Colonic mucosa (tissue), 4 donors: Measurements from ENCODE around the gene SHC3. TPM values are rescaled to one million over a fixed set of nuclear protein-coding genes. Genes with fewer than 3 reads are reported as not detected.

Experiments used
- DNase-seq: peaks from one replicate; pipeline ENCODE4 v3.0.0-alpha.2; 2020
- H3K27ac ChIP-seq: fragments of 200-600 bp; one replicate; pipeline ENCODE4 v1.8.0; 2021
- H3K27me3 ChIP-seq: fragments of 200-600 bp; one replicate; pipeline ENCODE4 v1.8.0; 2021
- H3K36me3 ChIP-seq: fragments of 200-600 bp; one replicate; pipeline ENCODE4 v1.8.0; 2021
- H3K4me1 ChIP-seq: fragments of 200-600 bp; one replicate; pipeline ENCODE4 v1.8.0; 2021; ENCODE audit warnings: mild to moderate bottlenecking
- H3K4me3 ChIP-seq: fragments of 200-600 bp; one replicate; pipeline ENCODE4 v1.8.0; 2021
- H3K9ac ChIP-seq, 2 donors: one replicate each; pipeline ENCODE4 v1.7.0; 2013; ENCODE audit warnings: control low read depth in 2 of 2, low read depth in 2 of 2, low read length in 2 of 2
- H3K9me3 ChIP-seq: fragments of 200-600 bp; one replicate; pipeline ENCODE4 v1.8.0; 2021
- intact Hi-C: fragments of 100-400 bp; cut with DNase I; formaldehyde crosslinking; loops from one replicate; pipeline ENCODE4 v1.14.1; 2022
- total RNA-seq, 2 donors: library from RNA; stranded (reverse); fragmentation: NEBNext Ultra II Directional in 1 of 2; extraction: Animal tissue kit (Norgen Biotek cat#: 25700) in 1 of 2; gene quantifications; one replicate each; pipeline ENCODE4 v1.2.1, GENCODE V29; 2021
- TF ChIP-seq, protein P1 (sequence below): fragments of 200-600 bp; IDR thresholded peaks from one replicate; pipeline ENCODE4 v1.8.0; 2022; ENCODE audit warnings: antibody characterized with exemption, mild to moderate bottlenecking
- donor health status: healthy.
- donor health status: DM: no; HTN: no; CAD: no.
- donor health status: DM: no; HTN: no; CAD: no.

The SHC3 gene
- total RNA-seq, 2 donors from 2014 or later: 0.32 to 0.58 TPM

DNA sequence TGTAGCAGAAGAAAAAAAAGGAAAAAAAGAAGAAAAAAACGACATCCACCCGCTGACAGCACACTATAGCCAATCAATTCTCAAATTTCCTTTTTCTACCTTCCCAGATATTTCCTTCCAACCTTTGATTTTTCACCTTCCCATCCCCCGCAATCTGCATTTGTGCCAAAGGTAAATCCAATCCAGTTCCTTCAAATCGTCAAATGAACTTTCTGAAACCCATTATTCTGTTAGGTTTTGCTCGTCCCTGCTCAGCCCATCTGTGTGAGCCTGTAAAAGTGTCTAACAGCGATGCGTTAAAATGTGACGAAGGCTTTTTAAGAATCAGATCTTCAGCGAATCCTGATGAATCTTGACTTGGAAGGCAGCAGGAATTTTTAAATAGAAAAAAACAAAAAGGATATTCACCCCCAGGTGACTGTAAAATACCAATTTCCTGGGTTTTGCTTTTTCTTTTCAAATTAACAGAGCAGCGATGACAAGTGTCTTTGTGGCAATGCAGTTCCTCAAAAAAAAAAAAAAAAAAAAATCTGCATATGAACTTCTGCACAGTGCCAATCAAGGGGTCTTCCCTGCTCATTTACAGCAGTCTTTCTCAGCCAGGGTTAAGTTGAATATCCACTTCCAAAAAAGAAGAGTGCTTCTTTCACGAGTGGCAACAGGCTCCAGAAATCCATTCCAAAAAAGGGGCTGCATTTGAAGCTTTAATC, 367 bp upstream of the SHC3 start:
- peak overlapping the region; percentile 28 to 75 for H3K9ac ChIP-seq
- DNase-seq: no peak
- TF ChIP-seq, protein P1, sequence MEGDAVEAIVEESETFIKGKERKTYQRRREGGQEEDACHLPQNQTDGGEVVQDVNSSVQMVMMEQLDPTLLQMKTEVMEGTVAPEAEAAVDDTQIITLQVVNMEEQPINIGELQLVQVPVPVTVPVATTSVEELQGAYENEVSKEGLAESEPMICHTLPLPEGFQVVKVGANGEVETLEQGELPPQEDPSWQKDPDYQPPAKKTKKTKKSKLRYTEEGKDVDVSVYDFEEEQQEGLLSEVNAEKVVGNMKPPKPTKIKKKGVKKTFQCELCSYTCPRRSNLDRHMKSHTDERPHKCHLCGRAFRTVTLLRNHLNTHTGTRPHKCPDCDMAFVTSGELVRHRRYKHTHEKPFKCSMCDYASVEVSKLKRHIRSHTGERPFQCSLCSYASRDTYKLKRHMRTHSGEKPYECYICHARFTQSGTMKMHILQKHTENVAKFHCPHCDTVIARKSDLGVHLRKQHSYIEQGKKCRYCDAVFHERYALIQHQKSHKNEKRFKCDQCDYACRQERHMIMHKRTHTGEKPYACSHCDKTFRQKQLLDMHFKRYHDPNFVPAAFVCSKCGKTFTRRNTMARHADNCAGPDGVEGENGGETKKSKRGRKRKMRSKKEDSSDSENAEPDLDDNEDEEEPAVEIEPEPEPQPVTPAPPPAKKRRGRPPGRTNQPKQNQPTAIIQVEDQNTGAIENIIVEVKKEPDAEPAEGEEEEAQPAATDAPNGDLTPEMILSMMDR: no peak
- peaks cover 14% of the 10 kb centered on the region for H3K4me1 ChIP-seq
- intact Hi-C loops: loop anchor here (5.0 kb wide), 1 partner anchor 98 kb away; no protein-coding TSS in a partner anchor
- H3K27me3 ChIP-seq: peaks cover 30% of the 10 kb centered on the region
- no peak overlapping the region for H3K4me3 ChIP-seq
- H3K9me3 ChIP-seq: no peaks in the 10 kb centered on the region
- no peak overlapping the region for H3K27ac ChIP-seq
- H3K36me3 ChIP-seq: no peaks in the 10 kb centered on the region

GRCh38 chr9:89177012-89177943, 1.3 kb downstream of the SHC3 start:
- Histone ChIP-seq H3K4me3 (peak overlapping the region; percentile 26), H3K36me3 (no peaks in the 10 kb centered on the region), H3K9ac (peak overlapping the region in 1 of 2 donors; percentile 50), H3K27ac (no peak overlapping the region), H3K27me3 (peaks cover 30% of the 10 kb centered on the region), H3K4me1 (peaks cover 14% of the 10 kb centered on the region), H3K9me3 (no peaks in the 10 kb centered on the region)
- intact Hi-C loops: loop anchor here (5.0 kb wide), 1 partner anchor 100 kb away; no protein-coding TSS in a partner anchor
- TF ChIP-seq, protein P1: no peak
- no peak for DNase-seq

DNA sequence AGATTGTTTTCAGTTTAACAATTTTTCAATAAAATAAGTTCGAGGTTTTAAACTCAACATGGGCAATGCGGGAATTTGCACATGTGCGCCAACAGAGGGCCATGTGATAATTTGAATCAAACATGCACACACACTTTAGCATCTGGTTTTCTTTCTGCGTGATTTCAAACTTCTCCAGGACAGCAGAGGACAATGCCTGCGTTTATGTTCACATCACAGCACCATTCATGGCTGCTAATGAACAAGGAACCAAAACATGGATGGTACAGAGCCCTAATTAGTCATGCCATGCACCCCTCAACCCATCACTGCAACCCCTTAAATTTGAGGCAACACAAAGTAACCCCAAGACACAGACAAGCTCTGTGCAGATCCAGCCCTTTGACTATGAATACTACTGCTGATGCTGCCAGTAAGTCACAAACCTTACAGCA, 2.8 kb downstream of the SHC3 start:
- Histone ChIP-seq H3K27me3 (peaks cover 30% of the 10 kb centered on the region), H3K4me1 (peaks cover 14% of the 10 kb centered on the region), H3K27ac (no peak overlapping the region), H3K4me3 (no peak overlapping the region), H3K9ac (no peak overlapping the region), H3K9me3 (no peaks in the 10 kb centered on the region), H3K36me3 (no peaks in the 10 kb centered on the region)
- intact Hi-C loops: loop anchor here (5.0 kb wide), 1 partner anchor 101 kb away; no protein-coding TSS in a partner anchor
- no peak for DNase-seq
- TF ChIP-seq, protein P1: no peak

GRCh38 chr9:89174291-89174690, 4.3 kb downstream of the SHC3 start:
- Histone ChIP-seq H3K9me3 (no peaks in the 10 kb centered on the region), H3K9ac (no peak overlapping the region), H3K27me3 (peaks cover 30% of the 10 kb centered on the region), H3K27ac (no peak overlapping the region), H3K4me3 (no peak overlapping the region), H3K36me3 (no peaks in the 10 kb centered on the region), H3K4me1 (peaks cover 11% of the 10 kb centered on the region)
- TF ChIP-seq, protein P1: no peak
- DNase-seq: no peak
- intact Hi-C loops: no loop called here

DNA sequence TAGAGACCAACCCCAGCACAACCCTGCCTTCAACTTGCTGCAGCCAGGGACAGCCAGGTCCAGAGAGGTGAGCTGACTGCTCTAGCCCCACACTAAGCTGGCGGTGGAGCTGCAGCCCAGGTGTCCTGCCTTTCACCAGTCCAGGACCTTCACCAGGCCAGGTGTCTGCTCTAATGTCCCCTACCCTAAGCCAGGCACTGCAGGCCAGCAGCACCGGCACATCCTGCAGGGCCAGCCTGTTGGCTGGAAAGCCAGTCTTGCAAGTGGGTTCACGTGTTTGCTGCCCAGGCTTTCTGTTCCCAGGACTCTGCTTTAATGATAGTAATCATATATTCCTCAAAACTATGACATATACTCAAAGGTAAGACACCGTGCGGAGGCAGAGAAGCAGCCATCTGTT, 5.5 kb downstream of the SHC3 start:
- intact Hi-C loops: no loop called here
- no peak for DNase-seq
- H3K9me3 ChIP-seq: no peaks in the 10 kb centered on the region
- TF ChIP-seq, protein P1: no peak
- peaks cover 24% of the 10 kb centered on the region for H3K27me3 ChIP-seq
- no peaks in the 10 kb centered on the region for H3K36me3 ChIP-seq
- no peaks in the 10 kb centered on the region for H3K4me1 ChIP-seq
- H3K4me3 ChIP-seq: no peak overlapping the region
- no peak overlapping the region for H3K27ac ChIP-seq
- no peak overlapping the region for H3K9ac ChIP-seq
